Measurements from ENCODE around the gene INPP5F. TPM values are rescaled to one million over a fixed set of nuclear protein-coding genes. Genes with fewer than 3 reads are reported as not detected.
A peak's percentile ranks its signal among the peaks of the same experiment; 100 is the strongest.

INPP5F gene
- total and polyA plus RNA-seq, 2 donors, result 9.4 to 10.8 TPM

GRCh38 chr10:119812684-119813083 lies 86.8 kb downstream of the INPP5F start:
- Histone ChIP-seq H3K4me3 (ENCODE audit: low read length in 2 of 2) (no peak overlapping the region), H3K27me3 (ENCODE audit: control insufficient read depth in 2 of 2, insufficient read depth in 1 of 2, low read length in 1 of 2) (no peaks in the 10 kb centered on the region), H3K36me3 (ENCODE audit: control insufficient read depth in 2 of 2, insufficient read depth in 2 of 2, low read length in 1 of 2) (peaks cover 2 to 7% of the 10 kb centered on the region in 2 donors), H3K4me1 (ENCODE audit: control insufficient read depth in 2 of 2, insufficient read depth in 2 of 2, low read length in 2 of 2) (no peaks in the 10 kb centered on the region), H3K9me3 (ENCODE audit: control insufficient read depth in 2 of 2, insufficient read depth in 1 of 2, low read length in 1 of 2) (no peaks in the 10 kb centered on the region), H3K27ac (ENCODE audit: low read depth in 1 of 2, low read length in 1 of 2) (no peak overlapping the region)
- no peak for DNase-seq (ENCODE audit: low read depth in 6 of 9, low spot score in 9 of 9)

GRCh38 chr10:119815671-119816070 lies 89.8 kb downstream of the INPP5F start:
- DNase-seq (ENCODE audit: low read depth in 6 of 9, low spot score in 9 of 9), result no peak
- Histone ChIP-seq H3K27me3 (ENCODE audit: control insufficient read depth in 2 of 2, insufficient read depth in 1 of 2, low read length in 1 of 2) (no peaks in the 10 kb centered on the region), H3K27ac (ENCODE audit: low read depth in 1 of 2, low read length in 1 of 2) (no peak overlapping the region), H3K4me3 (ENCODE audit: low read length in 2 of 2) (no peak overlapping the region), H3K9me3 (ENCODE audit: control insufficient read depth in 2 of 2, insufficient read depth in 1 of 2, low read length in 1 of 2) (peaks cover 0 to 11% of the 10 kb centered on the region in 2 donors), H3K36me3 (ENCODE audit: control insufficient read depth in 2 of 2, insufficient read depth in 2 of 2, low read length in 1 of 2) (peaks cover 2 to 14% of the 10 kb centered on the region in 2 donors), H3K4me1 (ENCODE audit: control insufficient read depth in 2 of 2, insufficient read depth in 2 of 2, low read length in 2 of 2) (peaks cover 0 to 7% of the 10 kb centered on the region in 2 donors)
- WGBS, result 81% methylated on average over 7 of the region's 7 CpGs

- Histone ChIP-seq H3K4me3 (ENCODE audit: low read length in 2 of 2) (peak overlapping the region in 1 of 2 donors; percentile 35), H3K27ac (ENCODE audit: low read depth in 1 of 2, low read length in 1 of 2) (peak overlapping the region in 1 of 2 donors; percentile 17), H3K4me1 (ENCODE audit: control insufficient read depth in 2 of 2, insufficient read depth in 2 of 2, low read length in 2 of 2) (peaks cover 0 to 16% of the 10 kb centered on the region in 2 donors), H3K27me3 (ENCODE audit: control insufficient read depth in 2 of 2, insufficient read depth in 1 of 2, low read length in 1 of 2) (no peaks in the 10 kb centered on the region), H3K9me3 (ENCODE audit: control insufficient read depth in 2 of 2, insufficient read depth in 1 of 2, low read length in 1 of 2) (peaks cover 0 to 11% of the 10 kb centered on the region in 2 donors), H3K36me3 (ENCODE audit: control insufficient read depth in 2 of 2, insufficient read depth in 2 of 2, low read length in 1 of 2) (peaks cover 2 to 14% of the 10 kb centered on the region in 2 donors)
- DNase-seq (ENCODE audit: low read depth in 6 of 9, low spot score in 9 of 9), result peak in 8 of 9 donors; percentile 18 to 77 (median 34)
- WGBS, result 87% methylated on average over 84 of the region's 84 CpGs
Observed at GRCh38 chr10:119817991-119818888, 92.4 kb downstream of the INPP5F start.

GRCh38 chr10:119818889-119819270 lies 93.0 kb downstream of the INPP5F start:
- DNase-seq (ENCODE audit: low read depth in 6 of 9, low spot score in 9 of 9), result no peak
- Histone ChIP-seq H3K27me3 (ENCODE audit: control insufficient read depth in 2 of 2, insufficient read depth in 1 of 2, low read length in 1 of 2) (no peaks in the 10 kb centered on the region), H3K36me3 (ENCODE audit: control insufficient read depth in 2 of 2, insufficient read depth in 2 of 2, low read length in 1 of 2) (peaks cover 7 to 14% of the 10 kb centered on the region in 2 donors), H3K9me3 (ENCODE audit: control insufficient read depth in 2 of 2, insufficient read depth in 1 of 2, low read length in 1 of 2) (peaks cover 0 to 11% of the 10 kb centered on the region in 2 donors), H3K27ac (ENCODE audit: low read depth in 1 of 2, low read length in 1 of 2) (no peak overlapping the region), H3K4me1 (ENCODE audit: control insufficient read depth in 2 of 2, insufficient read depth in 2 of 2, low read length in 2 of 2) (peaks cover 0 to 16% of the 10 kb centered on the region in 2 donors), H3K4me3 (ENCODE audit: low read length in 2 of 2) (peak overlapping the region in 1 of 2 donors; percentile 35)
- 78% methylated on average over 10 of the region's 10 CpGs for WGBS

- peak in 3 of 9 donors; percentile 9 to 50 (median 32) for DNase-seq (ENCODE audit: low read depth in 6 of 9, low spot score in 9 of 9)
- Histone ChIP-seq H3K4me3 (ENCODE audit: low read length in 2 of 2) (no peak overlapping the region), H3K36me3 (ENCODE audit: control insufficient read depth in 2 of 2, insufficient read depth in 2 of 2, low read length in 1 of 2) (peaks cover 7 to 8% of the 10 kb centered on the region in 2 donors), H3K9me3 (ENCODE audit: control insufficient read depth in 2 of 2, insufficient read depth in 1 of 2, low read length in 1 of 2) (peaks cover 0 to 11% of the 10 kb centered on the region in 2 donors), H3K4me1 (ENCODE audit: control insufficient read depth in 2 of 2, insufficient read depth in 2 of 2, low read length in 2 of 2) (peaks cover 0 to 16% of the 10 kb centered on the region in 2 donors), H3K27ac (ENCODE audit: low read depth in 1 of 2, low read length in 1 of 2) (peak overlapping the region in 1 of 2 donors; percentile 42), H3K27me3 (ENCODE audit: control insufficient read depth in 2 of 2, insufficient read depth in 1 of 2, low read length in 1 of 2) (no peaks in the 10 kb centered on the region)
- 42% methylated on average over 4 of the region's 4 CpGs for WGBS
Observed at GRCh38 chr10:119821182-119821581, 95.3 kb downstream of the INPP5F start.

- Histone ChIP-seq H3K4me3 (ENCODE audit: low read length in 2 of 2) (no peak overlapping the region), H3K4me1 (ENCODE audit: control insufficient read depth in 2 of 2, insufficient read depth in 2 of 2, low read length in 2 of 2) (peaks cover 0 to 9% of the 10 kb centered on the region in 2 donors), H3K27me3 (ENCODE audit: control insufficient read depth in 2 of 2, insufficient read depth in 1 of 2, low read length in 1 of 2) (no peaks in the 10 kb centered on the region), H3K36me3 (ENCODE audit: control insufficient read depth in 2 of 2, insufficient read depth in 2 of 2, low read length in 1 of 2) (peaks cover 12 to 30% of the 10 kb centered on the region in 2 donors), H3K27ac (ENCODE audit: low read depth in 1 of 2, low read length in 1 of 2) (no peak overlapping the region), H3K9me3 (ENCODE audit: control insufficient read depth in 2 of 2, insufficient read depth in 1 of 2, low read length in 1 of 2) (no peaks in the 10 kb centered on the region)
- 96% methylated on average over 3 of the region's 3 CpGs for WGBS
- no peak for DNase-seq (ENCODE audit: low read depth in 6 of 9, low spot score in 9 of 9)
Observed at GRCh38 chr10:119824299-119824698, 98.4 kb downstream of the INPP5F start.

GRCh38 chr10:119826771-119827170 lies 100.9 kb downstream of the INPP5F start:
- Histone ChIP-seq H3K4me1 (ENCODE audit: control insufficient read depth in 2 of 2, insufficient read depth in 2 of 2, low read length in 2 of 2) (peaks cover 0 to 4% of the 10 kb centered on the region in 2 donors), H3K27me3 (ENCODE audit: control insufficient read depth in 2 of 2, insufficient read depth in 1 of 2, low read length in 1 of 2) (no peaks in the 10 kb centered on the region), H3K27ac (ENCODE audit: low read depth in 1 of 2, low read length in 1 of 2) (peak overlapping the region in 1 of 2 donors; percentile 30), H3K9me3 (ENCODE audit: control insufficient read depth in 2 of 2, insufficient read depth in 1 of 2, low read length in 1 of 2) (no peaks in the 10 kb centered on the region), H3K36me3 (ENCODE audit: control insufficient read depth in 2 of 2, insufficient read depth in 2 of 2, low read length in 1 of 2) (peaks cover 17 to 51% of the 10 kb centered on the region in 2 donors), H3K4me3 (ENCODE audit: low read length in 2 of 2) (no peak overlapping the region)
- WGBS, result 97% methylated on average over 6 of the region's 6 CpGs
- DNase-seq (ENCODE audit: low read depth in 6 of 9, low spot score in 9 of 9), result no peak

- Histone ChIP-seq H3K4me3 (ENCODE audit: low read length in 2 of 2) (no peak overlapping the region), H3K4me1 (ENCODE audit: control insufficient read depth in 2 of 2, insufficient read depth in 2 of 2, low read length in 2 of 2) (no peaks in the 10 kb centered on the region), H3K27me3 (ENCODE audit: control insufficient read depth in 2 of 2, insufficient read depth in 1 of 2, low read length in 1 of 2) (no peaks in the 10 kb centered on the region), H3K27ac (ENCODE audit: low read depth in 1 of 2, low read length in 1 of 2) (no peak overlapping the region), H3K9me3 (ENCODE audit: control insufficient read depth in 2 of 2, insufficient read depth in 1 of 2, low read length in 1 of 2) (no peaks in the 10 kb centered on the region), H3K36me3 (ENCODE audit: control insufficient read depth in 2 of 2, insufficient read depth in 2 of 2, low read length in 1 of 2) (peaks cover 18 to 57% of the 10 kb centered on the region in 2 donors)
- peak in 1 of 9 donors; percentile 7 for DNase-seq (ENCODE audit: low read depth in 6 of 9, low spot score in 9 of 9)
- WGBS, result 93% methylated on average over 4 of the region's 4 CpGs
Observed at GRCh38 chr10:119827430-119827829, 101.6 kb downstream of the INPP5F start.

GRCh38 chr10:119829429-119829828 lies 103.6 kb downstream of the INPP5F start:
- Histone ChIP-seq H3K9me3 (ENCODE audit: control insufficient read depth in 2 of 2, insufficient read depth in 1 of 2, low read length in 1 of 2) (no peaks in the 10 kb centered on the region), H3K36me3 (ENCODE audit: control insufficient read depth in 2 of 2, insufficient read depth in 2 of 2, low read length in 1 of 2) (peaks cover 18 to 67% of the 10 kb centered on the region in 2 donors), H3K4me3 (ENCODE audit: low read length in 2 of 2) (no peak overlapping the region), H3K27ac (ENCODE audit: low read depth in 1 of 2, low read length in 1 of 2) (no peak overlapping the region), H3K4me1 (ENCODE audit: control insufficient read depth in 2 of 2, insufficient read depth in 2 of 2, low read length in 2 of 2) (no peaks in the 10 kb centered on the region), H3K27me3 (ENCODE audit: control insufficient read depth in 2 of 2, insufficient read depth in 1 of 2, low read length in 1 of 2) (no peaks in the 10 kb centered on the region)
- DNase-seq (ENCODE audit: low read depth in 6 of 9, low spot score in 9 of 9), result no peak
- 98% methylated on average over 7 of the region's 7 CpGs for WGBS

Measured in thymus (tissue), 11 donors.